H54 (cell line): ENCODE measurements around the gene MACROH2A2.
"Not testable (repeated sequence)": the region's sequence is repeated elsewhere in the genome, so short reads cannot be mapped to it uniquely, and the experiment has no call there.

Experiments
- DNase-seq: peaks from one replicate; pipeline ENCODE4 v3.0.0; 2011; ENCODE audit warnings: low spot score, mixed read lengths; ENCODE audit not compliant: insufficient read length
- FAIRE-seq: peaks from 3 replicates; lab custom pipeline; 2011; peaks lifted over from hg19 to GRCh38; lab: Jason Lieb, UNC
- POLR2A ChIP-seq: IDR thresholded peaks from 2 replicates; pipeline ENCODE4 v1.6.1; 2011; ENCODE audit warnings: low read depth, mild to moderate bottlenecking, low read length

Gene MACROH2A2

GRCh38 chr10:70139151-70139996, 86.7 kb downstream of the MACROH2A2 start:
- TF ChIP-seq POLR2A: no peak
- no peak for DNase-seq
- FAIRE-seq: no peak

- TF ChIP-seq POLR2A: no peak
- FAIRE-seq: no peak
- no peak for DNase-seq
Observed at GRCh38 chr10:70139997-70140250, 87.3 kb downstream of the MACROH2A2 start.

- TF ChIP-seq POLR2A: no peak
- no peak for DNase-seq
- FAIRE-seq: no peak
Observed at GRCh38 chr10:70140297-70140696, 87.7 kb downstream of the MACROH2A2 start.

DNA sequence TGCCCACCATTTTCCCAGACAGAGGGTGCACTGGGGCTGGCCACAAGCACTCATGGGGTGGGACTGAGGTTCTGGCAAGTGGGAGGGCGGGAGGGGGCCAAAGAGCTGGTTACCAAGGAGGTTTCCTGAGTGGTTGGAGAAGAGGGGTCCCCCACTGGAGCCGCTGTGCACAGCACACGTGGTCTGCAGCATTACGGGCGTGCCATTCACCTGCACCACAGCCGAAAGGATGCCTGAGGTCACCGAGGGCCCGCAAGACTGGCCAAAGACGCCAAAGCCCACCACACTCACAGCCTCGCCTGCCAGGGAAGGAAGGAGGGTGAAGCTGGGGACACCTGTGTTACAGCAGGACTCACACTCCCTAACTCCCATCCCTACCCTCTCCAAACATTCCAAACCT, 89.9 kb downstream of the MACROH2A2 start:
- DNase-seq (no peak), FAIRE-seq (no peak)
- no peak for TF ChIP-seq POLR2A

DNA sequence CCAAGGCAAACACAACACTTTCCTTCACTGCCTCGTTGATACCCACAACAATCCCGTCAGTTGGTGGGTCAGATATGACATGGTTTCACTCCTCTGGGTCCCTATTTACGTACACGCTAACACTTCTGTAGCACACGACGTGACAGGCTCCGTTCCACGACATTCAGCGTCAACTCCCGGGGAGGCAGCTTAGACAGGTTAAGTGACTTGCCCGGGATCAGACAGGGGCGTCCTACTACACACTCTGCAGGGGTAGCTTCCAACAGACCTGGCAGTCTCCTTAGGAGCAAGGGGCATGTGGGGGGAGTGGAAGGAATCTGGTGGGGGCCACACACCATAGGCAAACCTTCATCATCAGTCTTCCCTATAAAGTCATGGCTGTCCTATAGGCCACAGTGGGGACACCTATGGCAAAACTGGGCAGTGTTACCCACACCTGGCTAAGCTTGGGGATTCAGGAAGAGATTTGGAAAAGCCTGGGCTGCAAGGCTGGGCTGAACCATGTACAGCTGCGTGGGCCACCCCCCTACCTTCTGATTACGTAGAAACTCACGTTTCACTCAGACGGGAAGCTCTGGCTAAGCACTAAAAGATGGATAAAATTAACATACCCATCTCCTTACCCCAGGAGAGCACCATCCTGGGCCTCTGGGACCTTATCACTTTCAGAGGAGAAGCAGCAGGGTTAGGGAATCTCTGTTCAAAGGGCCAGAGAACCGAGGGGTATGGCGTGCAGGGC, 91.9 kb downstream of the MACROH2A2 start:
- no peak for TF ChIP-seq POLR2A
- no peak for FAIRE-seq

GRCh38 chr10:70145166-70145665, 92.6 kb downstream of the MACROH2A2 start:
- no peak for FAIRE-seq
- no peak for DNase-seq
- TF ChIP-seq POLR2A: no peak

More for the DNA sequence above, 91.9 kb downstream of the MACROH2A2 start:
- no peak for DNase-seq

DNA sequence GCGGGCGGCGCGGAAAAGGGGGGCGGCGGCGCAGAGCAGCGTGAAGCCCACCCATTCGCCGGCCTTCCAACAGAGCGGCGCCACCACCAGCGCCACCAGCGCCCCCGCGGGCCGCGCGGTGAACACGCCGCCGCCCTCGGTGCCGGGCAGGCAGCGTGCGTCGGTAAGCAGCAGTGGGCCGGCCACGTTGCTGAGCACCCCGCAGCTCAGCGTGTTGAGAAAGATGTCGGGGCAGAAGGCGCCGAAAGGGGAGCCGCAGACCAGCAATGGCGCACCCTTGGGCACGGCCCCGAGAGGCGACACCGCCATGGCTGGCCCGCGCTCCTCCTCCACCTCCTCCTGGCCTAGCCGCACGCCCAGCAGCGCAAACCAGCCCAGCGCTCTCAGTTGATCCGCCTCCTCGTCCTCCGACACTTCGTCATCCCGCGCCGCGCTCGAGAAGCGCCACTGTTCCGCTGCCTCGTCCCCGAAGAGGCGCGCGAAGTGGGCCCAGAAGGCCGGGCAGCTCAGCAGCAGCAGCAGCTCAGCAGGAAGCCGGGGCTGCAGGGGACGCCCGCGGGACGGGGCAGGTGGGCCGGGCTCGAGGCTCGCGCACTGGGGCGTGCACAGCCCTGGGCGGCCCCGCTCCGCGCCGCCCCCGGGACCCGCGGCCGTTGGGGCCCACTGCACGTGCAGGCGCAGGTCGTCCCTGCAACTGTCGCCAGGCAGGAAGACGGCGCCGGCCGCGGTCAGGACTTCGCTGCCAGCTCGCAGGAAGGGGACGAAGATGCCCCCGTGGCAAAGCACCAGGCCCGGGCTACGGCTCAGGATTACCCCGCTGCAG, 93.2 kb downstream of the MACROH2A2 start:
- peak; percentile 76 for DNase-seq
- FAIRE-seq: no peak
- no peak for TF ChIP-seq POLR2A

DNA sequence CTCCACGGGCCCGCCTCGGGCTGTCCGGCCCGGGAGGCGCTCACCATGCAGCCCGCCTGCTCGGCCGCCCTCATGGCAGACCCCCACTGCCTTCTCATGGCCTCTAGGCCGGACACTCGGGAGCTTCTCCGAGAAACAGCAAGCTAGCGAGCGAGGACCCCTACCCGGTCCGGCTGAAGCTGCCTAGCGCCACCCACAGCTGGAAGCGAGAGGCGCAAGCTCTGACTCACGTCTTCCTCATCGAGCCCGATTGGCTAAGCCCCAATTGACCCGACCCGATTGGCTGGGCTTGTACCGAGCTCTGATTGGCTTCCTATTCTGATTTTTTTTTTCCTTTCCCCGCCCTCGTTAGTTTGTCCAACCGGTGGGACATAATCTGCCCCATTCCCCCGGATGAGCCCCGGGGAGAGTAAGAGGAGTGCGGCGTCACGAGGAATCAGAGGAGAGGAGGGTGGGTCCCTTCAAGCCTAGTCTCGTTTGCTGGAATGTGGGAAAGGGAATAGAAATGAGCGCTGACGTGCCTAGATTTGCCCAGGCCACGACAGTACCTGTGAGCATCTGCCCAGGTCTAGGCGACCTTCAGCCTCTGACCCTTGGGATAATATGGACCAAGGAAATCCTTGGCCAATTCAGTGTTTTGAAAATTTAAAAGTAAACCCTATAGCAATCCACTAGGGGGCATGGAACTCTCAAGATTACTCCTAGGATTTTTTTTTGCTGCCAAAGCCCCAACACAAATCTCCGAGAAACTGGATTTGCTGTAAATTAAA, 94.0 kb downstream of the MACROH2A2 start, which contains the start of gene TYSND1:
TSS of gene TYSND1 (minus strand) at position 212 of the 770 bp plus-strand sequence. CDS start at position 98, 114 bp downstream.
- DNase-seq: peak; percentile 100
- peak; percentile 58 for TF ChIP-seq POLR2A
- peak; percentile 98 for FAIRE-seq

DNA sequence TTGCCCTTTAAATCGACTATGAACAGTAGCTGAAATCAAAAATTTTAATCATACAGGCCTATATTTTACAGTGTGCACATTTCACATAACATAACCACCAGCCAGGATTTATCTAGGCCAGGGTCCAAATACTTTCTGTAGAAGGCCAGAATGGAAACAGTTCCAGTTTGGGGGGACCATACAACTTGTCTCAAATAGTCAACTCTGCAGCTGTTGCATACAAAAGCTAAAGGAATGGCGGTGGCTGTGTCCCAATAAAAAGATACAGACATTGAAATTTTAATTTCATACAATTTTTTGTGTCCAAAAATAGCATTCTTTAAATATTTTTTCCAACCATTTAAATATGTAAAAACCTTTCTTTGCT, 94.6 kb downstream of the MACROH2A2 start:
- no peak for DNase-seq
- FAIRE-seq: no peak
- no peak for TF ChIP-seq POLR2A

- DNase-seq (no peak), FAIRE-seq (no peak)
- no peak for TF ChIP-seq POLR2A
Observed at GRCh38 chr10:70148516-70148915, 95.9 kb downstream of the MACROH2A2 start.

DNA sequence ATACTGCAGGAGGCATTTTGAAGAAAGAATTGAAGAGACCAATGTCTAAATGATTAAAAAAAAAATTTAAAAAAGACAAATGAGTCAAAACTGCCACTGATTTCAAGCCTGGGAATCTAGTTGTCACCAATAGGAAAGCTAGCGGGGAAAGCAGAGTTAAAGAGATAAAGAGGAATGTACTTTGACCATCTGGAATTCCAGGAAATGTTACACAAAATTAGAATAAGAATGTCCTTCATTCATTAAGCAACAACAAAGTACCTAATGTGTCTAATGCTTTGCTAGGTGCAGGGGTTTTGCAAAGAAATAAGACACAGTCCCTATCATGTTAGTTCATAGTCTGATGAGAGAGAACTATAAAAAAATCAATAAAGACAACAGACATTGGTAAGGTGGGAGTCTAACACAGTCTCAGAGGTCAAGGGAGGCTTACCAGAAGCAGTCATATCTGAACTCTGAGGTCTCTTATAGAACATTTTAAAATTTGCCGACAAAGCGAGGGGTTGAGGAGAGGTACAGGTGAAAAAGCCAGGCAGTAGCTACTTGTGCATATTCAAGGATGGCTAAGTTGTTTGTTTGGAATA, 102.7 kb downstream of the MACROH2A2 start:
- FAIRE-seq (peak; percentile 61), DNase-seq (no peak)
- TF ChIP-seq POLR2A: no peak

DNA sequence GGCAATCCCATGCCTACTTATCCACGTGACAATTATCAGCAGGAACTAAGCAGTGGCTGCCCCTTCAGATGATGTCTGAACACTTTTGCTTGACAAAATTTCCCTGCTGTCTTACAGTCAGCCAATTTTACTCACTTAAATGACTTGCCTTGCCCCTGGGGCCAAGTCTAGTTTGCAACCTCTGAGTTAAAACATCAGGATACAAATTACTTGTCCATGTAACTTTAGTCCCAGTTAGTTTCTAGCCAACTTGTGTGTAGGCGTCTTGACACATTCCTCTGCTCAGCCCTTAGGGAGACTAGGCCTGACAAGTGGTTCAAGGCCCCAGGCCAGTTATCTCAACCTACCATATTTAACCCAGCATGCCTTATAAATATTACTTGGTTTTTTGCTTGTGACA, 105.5 kb downstream of the MACROH2A2 start:
- TF ChIP-seq POLR2A: no peak
- FAIRE-seq: peak; percentile 23
- no peak for DNase-seq

- FAIRE-seq: peak; percentile 53
Observed at GRCh38 chr10:70159366-70159765, 106.7 kb downstream of the MACROH2A2 start.

More at GRCh38 chr10:70159366-70159765, 106.7 kb downstream of the MACROH2A2 start:
- not testable (repeated sequence) for DNase-seq
